Fibroblast of skin of right biceps (primary cell): ENCODE measurements around the gene CACNG7.

Source experiments
- DNase-seq: peaks from one replicate; pipeline ENCODE4 v3.0.0-alpha.2; 2013

Gene CACNG7

GRCh38 chr19:53957448-53958167, 48.5 kb downstream of the CACNG7 start:
- DNase-seq, result no peak

- DNase-seq, result no peak
Measured at GRCh38 chr19:53958168-53958571, 49.1 kb downstream of the CACNG7 start.

- no peak for DNase-seq
Measured at GRCh38 chr19:53958823-53959757, 50.0 kb downstream of the CACNG7 start.

DNA sequence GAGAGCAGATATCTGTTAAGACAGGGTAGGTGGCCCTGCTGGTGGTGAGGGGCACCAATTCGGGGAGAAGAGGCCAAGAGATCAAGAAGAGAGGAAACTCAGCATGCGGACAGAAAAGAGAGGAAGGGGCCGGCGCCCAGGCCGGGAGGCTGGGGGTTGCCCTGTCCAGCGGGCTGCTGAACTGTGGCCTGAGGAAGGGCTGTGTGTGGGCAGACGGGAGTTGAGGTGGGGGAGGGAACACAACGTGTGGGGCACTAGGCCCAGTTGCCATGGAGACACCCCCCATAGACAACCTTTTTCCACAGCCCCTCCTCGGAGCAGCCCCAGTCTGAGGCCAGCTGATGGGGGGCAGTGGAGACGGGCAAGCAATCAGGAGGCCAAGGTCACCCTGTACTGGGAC, 51.1 kb downstream of the CACNG7 start:
- no peak for DNase-seq

DNA sequence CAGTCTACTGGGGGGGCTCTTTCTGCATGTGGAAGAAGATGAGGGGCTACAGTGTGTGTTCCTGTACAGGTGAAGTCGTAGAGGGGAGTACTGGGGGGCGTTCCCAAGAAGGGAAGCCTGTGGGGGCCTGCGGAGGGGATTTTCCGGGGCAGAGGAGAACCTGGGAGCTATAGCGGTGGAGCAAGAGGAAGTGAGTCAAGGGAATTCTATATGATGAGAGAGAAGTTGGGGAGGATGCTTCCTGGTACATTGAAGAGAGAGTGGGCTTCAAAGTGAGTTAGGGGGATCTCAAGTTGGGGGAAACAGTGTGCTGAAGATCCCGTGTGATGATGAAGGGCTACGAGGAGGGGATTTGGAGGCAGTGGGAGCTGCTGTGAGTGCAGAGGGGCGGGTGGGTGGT, 51.8 kb downstream of the CACNG7 start:
- no peak for DNase-seq

DNA sequence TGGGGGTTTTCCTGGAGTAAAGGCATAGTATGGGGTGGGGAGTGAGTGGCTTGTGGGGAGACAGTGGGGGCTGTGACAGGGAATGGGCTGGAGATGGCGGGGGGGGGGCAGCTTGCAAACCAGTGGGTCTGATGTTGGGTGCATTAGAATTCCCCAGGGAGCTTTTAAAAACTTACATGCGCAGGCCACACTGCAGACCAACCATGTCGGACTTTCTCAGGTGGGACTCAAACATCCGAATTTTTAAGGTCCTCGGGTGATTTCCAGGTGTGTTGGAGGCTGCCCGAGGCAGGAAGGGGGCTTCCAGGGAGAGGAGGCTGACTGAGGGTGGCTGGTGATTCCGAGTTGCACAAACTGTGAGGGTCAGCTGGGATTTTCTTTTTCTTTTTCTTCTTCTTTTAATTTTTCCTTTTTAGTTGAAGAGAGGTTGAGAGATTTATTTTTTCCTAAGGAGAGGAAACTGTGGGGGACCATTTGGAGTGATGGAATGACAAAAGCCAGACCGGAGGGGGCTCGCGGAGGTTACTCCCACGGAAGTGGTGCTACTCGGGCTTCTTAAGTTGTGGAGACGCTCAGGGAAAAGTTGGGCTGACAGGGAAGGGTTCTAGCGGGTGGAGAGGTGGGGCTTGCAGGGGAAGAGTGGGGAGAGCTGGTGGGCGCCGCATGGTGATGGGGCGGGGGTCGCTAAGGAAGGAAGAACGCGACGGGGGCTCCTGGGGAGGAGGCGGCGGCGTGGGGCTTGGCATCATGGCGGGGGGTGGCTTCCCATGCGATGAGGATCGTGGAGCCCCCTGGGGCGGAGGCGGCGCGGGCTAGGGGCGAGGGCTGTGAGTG, 52.7 kb downstream of the CACNG7 start:
- DNase-seq, result no peak

GRCh38 chr19:53962887-53963431, 53.9 kb downstream of the CACNG7 start, which contains the start of gene CACNG8:
Gene CACNG8, plus strand, starts transcription at chr19:53962937.
- DNase-seq, result no peak

DNA sequence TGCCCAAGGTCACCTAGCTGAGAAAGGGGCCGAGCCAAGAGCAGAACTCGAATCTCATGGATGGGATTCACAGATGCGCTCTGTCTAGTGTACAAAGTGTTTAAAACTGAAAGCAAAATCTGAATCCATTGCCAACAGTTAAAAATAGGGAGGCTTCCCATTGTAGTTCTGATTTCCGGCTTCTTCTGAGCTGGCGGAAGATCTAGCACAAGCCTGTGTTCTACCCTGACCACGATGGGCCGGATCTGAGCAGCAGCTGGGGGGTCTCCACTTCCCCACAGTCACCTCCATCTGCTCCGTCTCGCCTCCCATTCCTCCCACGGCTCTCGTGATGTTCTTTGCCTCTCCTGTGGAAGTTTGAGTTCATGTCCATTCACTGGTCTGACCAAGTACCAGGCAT, 56.0 kb downstream of the CACNG7 start:
- DNase-seq, result no peak

DNA sequence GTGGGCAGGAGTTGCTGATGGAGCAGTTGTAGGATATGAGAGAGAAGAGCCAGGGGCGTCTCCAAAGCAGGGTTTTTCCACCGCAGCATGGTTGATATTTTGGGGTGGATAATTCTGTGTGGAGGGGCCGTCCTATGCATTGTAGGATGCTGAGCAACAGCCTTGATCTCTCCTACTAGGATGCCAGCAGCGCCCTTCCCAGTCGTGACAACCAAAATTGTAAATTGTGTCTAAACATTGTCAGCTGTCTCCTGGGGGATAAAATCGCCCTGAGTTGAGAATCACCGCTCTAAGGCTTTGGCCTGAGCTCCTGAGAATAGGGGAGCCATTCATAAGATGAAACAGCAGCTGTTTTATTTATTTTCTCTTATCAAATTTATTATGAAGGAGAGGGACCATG, 57.9 kb downstream of the CACNG7 start:
- DNase-seq, result no peak

DNA sequence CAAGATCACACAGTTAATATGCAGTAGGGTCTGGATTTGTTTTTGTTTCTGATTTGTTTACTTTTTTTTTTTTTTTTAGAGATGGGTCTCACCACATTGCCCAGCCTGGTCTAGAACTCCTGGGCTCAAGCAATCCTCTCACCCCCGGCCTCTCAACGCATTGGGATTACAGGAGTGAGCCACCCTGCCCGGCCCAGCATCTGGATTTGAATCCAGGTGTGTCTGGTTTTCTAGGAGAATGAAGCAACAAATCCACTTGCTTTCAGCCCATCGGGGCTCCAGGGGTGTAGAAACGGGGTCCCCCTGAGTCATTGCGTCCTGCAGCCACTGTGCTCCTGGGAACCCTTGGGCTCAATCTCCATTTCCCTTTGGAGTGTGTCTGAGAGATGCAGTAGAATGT, 60.3 kb downstream of the CACNG7 start:
- no peak for DNase-seq

- no peak for DNase-seq
Measured at GRCh38 chr19:53971673-53972072, 62.6 kb downstream of the CACNG7 start.

DNA sequence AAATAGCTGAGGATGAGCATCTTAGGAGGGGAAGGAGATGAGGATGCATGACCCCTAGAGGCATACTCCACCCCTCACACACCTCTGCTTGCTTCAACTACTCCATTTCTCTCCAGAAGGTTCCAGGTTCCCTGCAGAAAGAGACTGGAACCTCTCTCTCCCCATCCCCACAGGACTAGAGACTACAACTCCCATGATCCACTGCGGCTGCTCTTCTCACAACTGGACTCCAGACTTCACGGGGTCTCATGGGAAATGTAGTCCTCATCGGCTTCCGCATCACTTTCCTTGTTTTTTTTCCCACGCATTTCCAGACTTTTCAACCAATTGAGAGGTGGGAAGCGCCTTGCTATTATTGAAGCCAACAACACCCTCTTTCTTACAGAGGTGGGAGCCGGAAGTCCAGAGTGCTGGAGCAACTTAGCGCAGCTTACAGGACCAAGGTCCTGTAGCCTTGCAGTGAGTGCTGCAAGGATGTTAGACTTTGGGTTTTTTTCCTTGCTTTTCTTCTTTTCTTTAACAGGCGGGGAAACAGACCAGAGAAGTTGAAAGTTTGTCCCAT, 68.4 kb downstream of the CACNG7 start:
- DNase-seq, result peak; percentile 81

DNA sequence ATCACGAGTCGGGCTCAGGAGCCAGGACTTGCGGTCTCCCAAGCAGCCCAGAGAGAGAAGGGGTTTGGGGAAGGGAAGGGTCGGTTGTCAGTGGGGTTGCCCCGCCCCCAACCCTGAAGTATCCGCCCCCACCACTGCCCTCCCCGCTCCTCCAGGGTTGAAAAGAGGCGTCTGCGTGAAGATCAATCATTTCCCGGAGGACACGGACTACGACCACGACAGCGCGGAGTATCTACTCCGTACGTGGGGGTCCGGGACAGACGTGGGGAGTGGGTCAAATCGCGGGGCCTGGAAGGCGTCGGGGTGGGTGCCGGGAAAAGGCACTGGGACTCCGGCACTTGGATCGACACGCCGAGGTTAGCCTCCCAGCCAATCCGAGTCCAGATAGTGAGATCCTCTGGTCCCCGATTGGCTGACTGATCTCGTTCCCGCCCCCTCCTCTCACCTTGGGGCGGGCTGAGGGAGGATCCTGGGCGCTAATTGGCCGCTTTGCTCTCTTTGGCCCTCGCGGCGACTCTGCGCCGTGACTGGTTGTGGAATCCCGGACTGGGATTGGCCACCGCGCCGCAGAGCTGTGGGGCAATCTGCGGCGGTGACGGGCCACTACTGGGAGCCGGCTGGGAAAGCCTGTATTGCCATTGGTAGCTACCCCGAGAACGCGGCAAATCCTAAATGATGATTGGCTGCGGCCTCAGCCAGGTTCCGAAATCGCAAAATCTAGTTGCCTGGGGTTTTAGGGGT, 69.1 kb downstream of the CACNG7 start:
- peak; percentile 84 for DNase-seq

- no peak for DNase-seq
Measured at GRCh38 chr19:53978975-53979801, 70.1 kb downstream of the CACNG7 start.

GRCh38 chr19:53980539-53981375, 71.7 kb downstream of the CACNG7 start:
- no peak for DNase-seq

DNA sequence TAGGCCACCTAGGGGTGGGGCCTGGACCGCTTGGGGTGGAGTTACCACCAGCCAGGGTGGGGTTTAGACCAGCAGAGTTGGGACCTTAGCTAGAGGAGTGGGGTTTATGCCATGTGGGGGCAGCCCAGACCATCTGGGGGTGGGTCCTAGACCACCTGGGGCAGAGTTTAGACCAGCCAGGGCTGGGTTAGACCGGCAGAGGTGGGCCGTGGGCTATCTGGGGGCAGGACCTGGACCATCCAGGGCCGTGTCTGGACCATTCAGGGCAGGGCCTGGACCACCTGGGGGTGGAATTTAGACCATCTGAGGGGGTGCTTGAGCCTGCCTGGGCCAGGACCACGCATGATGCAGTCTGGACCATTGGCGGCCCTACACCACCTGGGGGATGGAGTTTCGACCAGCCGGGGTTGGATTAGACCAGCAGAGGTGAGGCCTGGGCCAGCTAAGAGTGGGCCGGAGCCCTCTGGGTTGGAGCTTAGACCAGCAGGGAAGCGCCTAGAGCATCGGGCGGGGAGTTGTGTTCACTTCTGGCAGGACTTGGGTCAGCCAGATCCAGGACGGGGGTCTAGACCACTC, 72.4 kb downstream of the CACNG7 start:
- DNase-seq, result no peak

- DNase-seq, result no peak
Measured at GRCh38 chr19:53982001-53982451, 72.9 kb downstream of the CACNG7 start.

DNA sequence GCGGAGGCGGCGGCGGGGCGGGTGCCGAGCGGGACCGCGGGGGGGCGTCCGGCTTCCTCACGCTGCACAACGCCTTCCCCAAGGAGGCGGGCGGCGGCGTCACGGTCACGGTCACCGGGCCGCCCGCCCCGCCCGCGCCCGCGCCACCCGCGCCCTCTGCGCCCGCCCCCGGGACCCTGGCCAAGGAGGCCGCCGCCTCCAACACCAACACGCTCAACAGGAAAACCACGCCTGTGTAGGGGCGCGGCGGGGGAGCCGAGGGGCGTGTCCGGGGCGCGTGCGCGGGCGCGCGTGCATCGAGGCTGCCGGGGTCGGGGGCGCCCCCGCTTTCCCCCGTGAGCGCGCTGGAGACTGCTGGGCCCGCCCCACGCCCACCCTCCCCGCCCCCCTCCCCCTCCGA, 73.5 kb downstream of the CACNG7 start:
- no peak for DNase-seq
